NCI-H1694 treated with DMSO at 0.1 percent for 48 hours (cell line): ENCODE measurements around the gene PDC.

Experiments used
- DNase-seq: peaks from one replicate; lab custom pipeline; 2025; lab: John Stamatoyannopoulos, UW

PDC gene

GRCh38 chr1:186461014-186461413, at the start of gene PDC:
Gene PDC, minus strand, starts transcription at chr1:186461114. Its CDS starts 11,655 bp downstream, at chr1:186449459.
- DNase-seq: no peak

GRCh38 chr1:186503190-186503589, 42.3 kb upstream of the PDC start:
- DNase-seq: no peak

DNA sequence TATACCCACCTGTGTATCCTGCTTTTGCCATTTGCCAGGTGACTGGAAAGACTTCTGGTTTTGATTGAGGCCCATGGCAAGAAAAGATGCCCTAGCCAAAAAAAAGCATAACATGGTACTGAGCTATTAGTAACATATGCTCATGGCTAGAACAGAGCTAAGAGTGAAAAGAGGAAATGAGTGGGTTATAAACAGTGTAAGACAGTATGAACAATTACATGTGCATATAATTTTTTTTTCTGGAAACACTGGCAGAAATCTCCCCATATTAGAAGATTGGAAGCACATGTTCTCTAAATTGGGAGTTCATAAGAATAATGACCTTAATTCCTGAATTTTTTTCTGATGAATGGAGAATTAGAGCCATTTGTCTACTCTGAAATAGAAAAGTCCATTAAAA, 41.2 kb upstream of the PDC start:
- DNase-seq: no peak

GRCh38 chr1:186500804-186501203, 39.9 kb upstream of the PDC start:
- no peak for DNase-seq

- DNase-seq: no peak
Measured at GRCh38 chr1:186499571-186499970, 38.7 kb upstream of the PDC start.

DNA sequence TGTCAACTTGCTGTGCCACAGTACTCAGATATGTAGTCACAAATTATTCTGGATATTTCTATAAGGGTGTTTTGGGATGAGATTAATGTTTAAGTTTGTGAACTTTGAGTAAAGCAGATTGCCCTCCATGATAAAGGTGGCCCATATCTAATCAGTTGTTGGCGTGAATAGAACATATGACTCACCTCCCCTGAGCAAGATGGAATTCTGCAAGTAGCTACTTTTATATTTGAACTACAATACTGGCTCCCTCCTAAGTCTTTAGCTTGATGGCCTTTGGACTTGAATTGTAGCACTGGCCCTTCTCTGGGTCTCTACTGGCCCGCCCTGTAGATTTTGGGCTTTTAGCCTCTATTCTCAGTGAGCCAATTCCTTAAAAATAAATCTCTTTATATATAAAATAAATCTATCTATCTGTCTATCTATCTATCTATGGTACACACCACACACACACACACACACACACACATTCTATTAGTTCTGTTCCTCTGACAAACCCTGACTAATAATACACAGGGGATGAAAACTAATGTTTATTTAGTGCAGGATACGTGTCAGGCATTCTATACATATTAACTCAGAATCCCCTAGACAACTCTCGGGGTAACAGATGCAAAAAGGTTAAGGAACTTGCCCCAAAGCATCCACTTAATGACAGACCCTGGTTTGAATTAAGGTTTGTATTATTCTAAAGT, 37.9 kb upstream of the PDC start:
- no peak for DNase-seq

- DNase-seq: no peak
Measured at GRCh38 chr1:186498071-186498470, 37.2 kb upstream of the PDC start.

DNA sequence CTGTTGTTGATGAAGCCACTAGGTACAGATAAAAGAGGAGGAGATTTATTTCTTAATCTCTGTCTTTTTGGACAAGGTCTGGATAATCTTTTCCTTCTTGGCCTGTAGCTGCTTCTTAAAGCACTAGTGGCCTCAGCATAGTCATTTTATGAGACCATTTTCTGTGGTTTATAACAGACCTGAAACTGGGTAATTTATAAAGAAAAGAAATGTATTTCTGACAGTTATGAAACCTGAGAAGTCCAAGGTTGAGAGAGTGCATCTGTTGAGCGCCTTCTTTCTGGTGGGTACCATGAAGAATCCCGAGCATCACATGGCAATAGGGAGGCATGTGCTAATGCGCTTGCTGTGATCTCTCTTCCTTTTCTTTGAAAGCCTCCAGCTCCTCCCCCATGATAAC, 36.7 kb upstream of the PDC start:
- no peak for DNase-seq

GRCh38 chr1:186496171-186496851, 35.4 kb upstream of the PDC start:
- DNase-seq: no peak

GRCh38 chr1:186494832-186495271, 33.9 kb upstream of the PDC start:
- no peak for DNase-seq

DNA sequence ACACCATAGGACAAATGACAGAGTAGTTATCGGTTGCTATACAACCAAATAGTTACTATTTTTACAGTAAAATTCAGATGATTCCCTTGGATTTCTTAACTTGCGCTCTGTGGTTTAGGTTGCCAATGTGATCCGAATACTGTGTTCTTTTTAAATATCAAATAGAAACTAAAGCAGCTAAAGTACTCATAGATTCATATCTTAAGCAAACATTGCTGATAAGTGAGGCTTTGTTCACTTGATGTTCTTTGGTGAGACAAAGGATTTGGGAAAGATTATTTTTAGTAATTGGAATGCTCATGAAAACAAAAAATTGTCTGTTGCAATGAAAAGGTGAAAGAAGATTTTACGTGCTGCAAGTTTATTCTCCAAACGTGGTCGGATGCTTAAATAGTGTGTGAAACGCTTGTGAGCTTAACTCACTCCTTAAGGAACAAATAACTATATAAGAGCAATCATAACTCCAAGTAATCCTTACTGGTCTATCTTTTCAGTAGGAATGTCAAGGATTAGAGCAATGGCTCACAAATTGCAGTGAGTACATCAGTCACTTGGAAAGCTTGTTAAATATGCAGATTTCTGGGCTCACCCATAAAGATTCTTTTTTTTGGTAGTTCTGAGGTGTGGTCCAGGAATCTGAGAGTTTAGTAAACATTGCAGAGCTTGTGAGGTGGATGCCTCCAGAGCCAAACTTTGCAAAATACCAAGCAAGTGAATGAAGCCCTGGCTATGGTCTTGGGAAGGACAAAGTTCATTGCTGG, 31.8 kb upstream of the PDC start:
- DNase-seq: no peak

GRCh38 chr1:186491336-186491735, 30.4 kb upstream of the PDC start:
- DNase-seq: no peak

- no peak for DNase-seq
Measured at GRCh38 chr1:186487163-186487562, 26.2 kb upstream of the PDC start.

DNA sequence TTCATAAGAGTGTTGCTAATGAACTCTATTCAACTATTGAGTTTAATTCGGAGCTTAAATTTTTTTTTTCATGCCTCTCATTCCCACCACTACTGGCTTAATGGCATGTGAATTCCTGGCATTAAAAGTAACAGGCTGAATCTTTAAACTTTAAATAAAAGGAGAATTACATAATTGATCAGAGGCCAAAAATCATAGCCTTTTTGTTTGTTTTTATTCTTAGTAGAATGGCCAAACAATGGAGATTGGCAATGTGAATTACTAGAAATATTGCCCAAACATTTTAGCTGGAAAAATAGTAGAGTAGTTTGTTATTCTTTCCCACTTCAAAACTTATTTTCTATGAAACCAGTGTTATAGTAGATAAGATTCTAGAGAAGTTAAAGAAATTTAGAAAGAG, 25.1 kb upstream of the PDC start:
- no peak for DNase-seq

- no peak for DNase-seq
Measured at GRCh38 chr1:186483561-186483960, 22.6 kb upstream of the PDC start.

- peak; percentile 71 for DNase-seq
Measured at GRCh38 chr1:186482661-186483255, 21.8 kb upstream of the PDC start.

- DNase-seq: no peak
Measured at GRCh38 chr1:186481303-186481888, 20.5 kb upstream of the PDC start.

- no peak for DNase-seq
Measured at GRCh38 chr1:186479162-186479561, 18.2 kb upstream of the PDC start.

DNA sequence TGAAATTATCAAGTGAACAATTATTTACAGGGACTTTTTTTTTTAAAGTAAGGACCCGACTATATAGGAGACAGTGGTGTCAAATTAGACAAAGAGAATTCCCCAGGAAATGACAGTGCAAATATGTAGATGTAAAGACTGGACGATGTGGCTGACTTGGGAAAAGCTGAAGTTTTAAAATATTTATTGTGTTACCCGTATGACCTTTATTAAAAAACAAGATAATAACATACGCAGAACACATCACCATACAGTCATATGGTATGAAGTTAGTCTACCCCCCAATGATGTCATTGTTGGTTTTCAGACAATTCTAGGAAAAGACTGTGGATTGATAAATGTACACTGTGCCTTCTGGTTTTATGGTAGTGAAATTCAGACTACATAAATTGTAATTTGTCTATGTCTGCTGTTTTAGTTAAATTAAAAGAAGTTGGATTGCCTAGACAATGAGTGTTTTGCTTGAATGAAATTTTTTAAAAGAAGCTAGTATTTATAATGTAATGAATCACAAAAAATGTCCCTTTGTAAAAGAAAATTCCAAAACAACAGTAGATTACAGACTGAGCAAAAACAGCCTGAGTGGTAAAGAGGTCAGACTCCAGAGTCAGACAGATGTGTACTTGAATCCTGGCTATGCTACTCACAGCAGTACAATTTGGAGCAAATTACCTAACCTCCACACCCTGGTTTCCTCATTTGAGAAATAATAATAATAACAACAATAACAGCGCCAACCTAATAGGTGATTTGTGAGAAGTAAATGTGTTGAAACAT, 15.5 kb upstream of the PDC start:
- DNase-seq: no peak

- DNase-seq: no peak
Measured at GRCh38 chr1:186474208-186474607, 13.3 kb upstream of the PDC start.

- DNase-seq: no peak
Measured at GRCh38 chr1:186473047-186473446, 12.1 kb upstream of the PDC start.
